WTC11 (cell line): ENCODE measurements around the gene TCEAL5. TPM values are rescaled to one million over a fixed set of nuclear protein-coding genes. Genes with fewer than 3 reads are reported as not detected.

Experiments used
- ATAC-seq: fragments of 200-7000 bp; cut with Tn5 transposase; 2 replicates; pipeline ENCODE4 v1.10.0; 2021; ENCODE audit warnings: mild to moderate bottlenecking, moderate library complexity
- CTCF ChIA-PET: fragments of 300-600 bp; sonication (Branson Sonifier 250); formaldehyde crosslinking; loops from one replicate; lab custom pipeline; 2021; ENCODE audit warnings: antibody characterized with exemption; lab: Charles Lee
- POLR2A ChIA-PET: fragments of 350-600 bp; sonication (Branson Sonifier 250); formaldehyde crosslinking; loops from one replicate; lab custom pipeline; 2021; ENCODE audit warnings: antibody characterized with exemption; lab: Charles Lee
- DNase-seq: peaks from one replicate; pipeline ENCODE4 v3.0.0; 2021; ENCODE audit warnings: low spot score
- H3K27ac Mint-ChIP-seq: 2 replicates; pipeline ENCODE4 v1.8.0; 2021; ENCODE audit warnings: mixed read lengths
- H3K27me3 Mint-ChIP-seq: 2 replicates; pipeline ENCODE4 v1.8.0; 2021; ENCODE audit warnings: low read depth, mild to moderate bottlenecking, moderate library complexity, mixed read lengths
- H3K36me3 Mint-ChIP-seq: 2 replicates; pipeline ENCODE4 v1.8.0; 2021; ENCODE audit warnings: mixed read lengths
- H3K4me1 Mint-ChIP-seq: 2 replicates; pipeline ENCODE4 v1.8.0; 2022; ENCODE audit warnings: mixed read lengths
- H3K4me3 Mint-ChIP-seq: 2 replicates; pipeline ENCODE4 v1.8.0; 2021; ENCODE audit warnings: mild to moderate bottlenecking, moderate library complexity, mixed read lengths
- H3K9me3 Mint-ChIP-seq: 2 replicates; pipeline ENCODE4 v1.8.0; 2021; ENCODE audit warnings: mixed read lengths
- ELF4 ChIP-seq: sonication (generic); formaldehyde crosslinking; IDR thresholded peaks from 2 replicates; pipeline ENCODE4 v1.8.1; 2022; ENCODE audit warnings: low read depth, mild to moderate bottlenecking, moderate library complexity, missing genetic modification reagents
- EMX1 ChIP-seq: fragments of 250-450 bp; sonication (Bioruptor Pico); IDR thresholded peaks from 2 replicates; pipeline ENCODE4 v1.8.0; 2021; ENCODE audit warnings: mild to moderate bottlenecking
- FOXP1 ChIP-seq: sonication (generic); formaldehyde crosslinking; IDR thresholded peaks from 2 replicates; pipeline ENCODE4 v1.8.0; 2022; ENCODE audit warnings: missing genetic modification reagents, mild to moderate bottlenecking, moderate library complexity, borderline replicate concordance
- GRHL2 ChIP-seq: fragments of 250-450 bp; sonication (Bioruptor Pico); IDR thresholded peaks from 2 replicates; pipeline ENCODE4 v1.8.0; 2022; ENCODE audit warnings: mild to moderate bottlenecking, moderate library complexity; ENCODE audit not compliant: insufficient replicate concordance, severe bottlenecking
- HMGA2 ChIP-seq: fragments of 250-450 bp; sonication (Bioruptor Pico); IDR thresholded peaks from 2 replicates; pipeline ENCODE4 v1.4.0; 2021; ENCODE audit warnings: mild to moderate bottlenecking, moderate library complexity
- KAT7 ChIP-seq: sonication (generic); formaldehyde crosslinking; IDR thresholded peaks from 2 replicates; pipeline ENCODE4 v1.8.1; 2023; ENCODE audit warnings: missing genetic modification reagents, mild to moderate bottlenecking, borderline replicate concordance
- MXD4 ChIP-seq: fragments of 250-450 bp; sonication (Bioruptor Pico); IDR thresholded peaks from 2 replicates; pipeline ENCODE4 v1.8.0; 2021; ENCODE audit warnings: mild to moderate bottlenecking, moderate library complexity, borderline replicate concordance
- NFATC4 ChIP-seq: fragments of 250-450 bp; sonication (Bioruptor Pico); IDR thresholded peaks from 2 replicates; pipeline ENCODE4 v1.9.0; 2021; ENCODE audit warnings: mild to moderate bottlenecking
- NFYB ChIP-seq: sonication (generic); formaldehyde crosslinking; conservative IDR thresholded peaks from 2 replicates; pipeline ENCODE4 v1.8.0; 2022; ENCODE audit warnings: low read depth, missing genetic modification reagents
- TCF7 ChIP-seq: sonication (generic); formaldehyde crosslinking; IDR thresholded peaks from 2 replicates; pipeline ENCODE4 v1.8.0; 2022; ENCODE audit warnings: mild to moderate bottlenecking, low read depth, missing genetic modification reagents, moderate library complexity
- TEAD1 ChIP-seq: sonication (generic); formaldehyde crosslinking; IDR thresholded peaks from 2 replicates; pipeline ENCODE4 v1.8.0; 2022; ENCODE audit warnings: mild to moderate bottlenecking, missing genetic modification reagents
- TEAD4 ChIP-seq: sonication (generic); formaldehyde crosslinking; IDR thresholded peaks from 2 replicates; pipeline ENCODE4 v1.8.0; 2022; ENCODE audit warnings: mild to moderate bottlenecking, missing genetic modification reagents
- ZNF263 ChIP-seq: sonication (generic); formaldehyde crosslinking; IDR thresholded peaks from 2 replicates; pipeline ENCODE4 v1.8.1; 2022; ENCODE audit warnings: low read depth, mild to moderate bottlenecking, moderate library complexity, missing genetic modification reagents
- total RNA-seq: library from RNA; stranded (reverse); gene quantifications from 3 replicates; pipeline ENCODE4 v1.2.3, GENCODE V29; 2021
- TF ChIP-seq, protein P1 (sequence below): sonication (generic); formaldehyde crosslinking; IDR thresholded peaks from 2 replicates; pipeline ENCODE4 v1.8.1; 2023; ENCODE audit warnings: mild to moderate bottlenecking, missing genetic modification reagents, borderline replicate concordance
- TF ChIP-seq, protein P2 (sequence below): sonication (generic); formaldehyde crosslinking; conservative IDR thresholded peaks from 2 replicates; pipeline ENCODE4 v1.8.1; 2023; ENCODE audit warnings: mild to moderate bottlenecking, low read depth, missing genetic modification reagents, moderate library complexity
- TF ChIP-seq, protein P3 (sequence below): fragments of 250-450 bp; sonication (Bioruptor Pico); conservative IDR thresholded peaks from 2 replicates; pipeline ENCODE4 v1.9.0; 2021; ENCODE audit warnings: mild to moderate bottlenecking
- TF ChIP-seq, protein P4 (sequence below): sonication (generic); formaldehyde crosslinking; IDR thresholded peaks from 2 replicates; pipeline ENCODE4 v1.8.0; 2023; ENCODE audit warnings: mild to moderate bottlenecking, missing genetic modification reagents
- TF ChIP-seq, protein P5 (sequence below): sonication (generic); formaldehyde crosslinking; conservative IDR thresholded peaks from 2 replicates; pipeline ENCODE4 v1.8.1; 2022; ENCODE audit warnings: mild to moderate bottlenecking, missing genetic modification reagents

The TCEAL5 gene
- total RNA-seq, 1 experiment from 2014 or later: 3.5 TPM

DNA sequence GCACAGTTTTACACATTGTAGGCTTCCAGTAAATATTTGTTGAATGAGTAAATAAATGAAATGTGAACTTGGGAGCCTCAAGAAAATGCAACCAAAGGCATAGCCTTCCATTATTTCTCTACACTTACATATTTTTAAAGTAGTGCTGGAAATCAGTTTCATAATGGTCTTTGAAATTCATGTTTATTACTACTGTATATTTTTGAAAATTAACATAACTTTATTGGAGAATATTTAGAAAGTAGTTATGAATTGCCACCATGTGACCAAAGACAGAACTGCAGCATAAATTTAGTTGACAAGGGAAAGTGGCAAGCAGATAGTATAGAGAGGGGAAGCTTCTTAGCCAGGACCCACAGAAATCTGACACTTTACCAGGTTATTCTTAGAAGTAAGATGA lies 28.0 kb downstream of the TCEAL5 start:
- POLR2A ChIA-PET: no interaction called here

DNA sequence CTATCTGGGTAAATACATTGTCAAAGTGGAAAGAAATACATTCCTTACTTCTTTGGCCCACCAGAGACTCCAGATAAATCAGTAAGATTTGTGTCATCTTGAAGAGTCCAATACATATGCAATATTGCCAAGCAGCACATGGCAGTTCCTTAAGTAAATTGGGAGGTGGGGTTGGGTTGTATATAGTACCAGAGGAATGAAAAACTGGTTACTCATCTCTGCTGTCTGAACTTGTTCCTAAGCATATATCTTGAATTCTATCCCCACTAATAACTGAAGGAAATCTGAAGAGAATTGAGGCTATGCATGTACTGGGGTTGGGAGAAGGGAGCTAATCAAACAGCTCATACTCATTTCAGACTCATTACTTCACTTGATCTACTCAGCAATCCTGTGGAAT lies 36.4 kb downstream of the TCEAL5 start:
- H3K27me3 Mint-ChIP-seq: peaks cover 4% of the 10 kb centered on the region; the same call in 1 of the 2 replicates
- TF ChIP-seq EMX1 (CRISPR knock-in tag): no peak
- TF ChIP-seq, protein P1, sequence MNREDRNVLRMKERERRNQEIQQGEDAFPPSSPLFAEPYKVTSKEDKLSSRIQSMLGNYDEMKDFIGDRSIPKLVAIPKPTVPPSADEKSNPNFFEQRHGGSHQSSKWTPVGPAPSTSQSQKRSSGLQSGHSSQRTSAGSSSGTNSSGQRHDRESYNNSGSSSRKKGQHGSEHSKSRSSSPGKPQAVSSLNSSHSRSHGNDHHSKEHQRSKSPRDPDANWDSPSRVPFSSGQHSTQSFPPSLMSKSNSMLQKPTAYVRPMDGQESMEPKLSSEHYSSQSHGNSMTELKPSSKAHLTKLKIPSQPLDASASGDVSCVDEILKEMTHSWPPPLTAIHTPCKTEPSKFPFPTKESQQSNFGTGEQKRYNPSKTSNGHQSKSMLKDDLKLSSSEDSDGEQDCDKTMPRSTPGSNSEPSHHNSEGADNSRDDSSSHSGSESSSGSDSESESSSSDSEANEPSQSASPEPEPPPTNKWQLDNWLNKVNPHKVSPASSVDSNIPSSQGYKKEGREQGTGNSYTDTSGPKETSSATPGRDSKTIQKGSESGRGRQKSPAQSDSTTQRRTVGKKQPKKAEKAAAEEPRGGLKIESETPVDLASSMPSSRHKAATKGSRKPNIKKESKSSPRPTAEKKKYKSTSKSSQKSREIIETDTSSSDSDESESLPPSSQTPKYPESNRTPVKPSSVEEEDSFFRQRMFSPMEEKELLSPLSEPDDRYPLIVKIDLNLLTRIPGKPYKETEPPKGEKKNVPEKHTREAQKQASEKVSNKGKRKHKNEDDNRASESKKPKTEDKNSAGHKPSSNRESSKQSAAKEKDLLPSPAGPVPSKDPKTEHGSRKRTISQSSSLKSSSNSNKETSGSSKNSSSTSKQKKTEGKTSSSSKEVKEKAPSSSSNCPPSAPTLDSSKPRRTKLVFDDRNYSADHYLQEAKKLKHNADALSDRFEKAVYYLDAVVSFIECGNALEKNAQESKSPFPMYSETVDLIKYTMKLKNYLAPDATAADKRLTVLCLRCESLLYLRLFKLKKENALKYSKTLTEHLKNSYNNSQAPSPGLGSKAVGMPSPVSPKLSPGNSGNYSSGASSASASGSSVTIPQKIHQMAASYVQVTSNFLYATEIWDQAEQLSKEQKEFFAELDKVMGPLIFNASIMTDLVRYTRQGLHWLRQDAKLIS (CRISPR knock-in tag): no peak
- no peak for TF ChIP-seq ZNF263 (CRISPR knock-in tag)
- TF ChIP-seq, protein P2, sequence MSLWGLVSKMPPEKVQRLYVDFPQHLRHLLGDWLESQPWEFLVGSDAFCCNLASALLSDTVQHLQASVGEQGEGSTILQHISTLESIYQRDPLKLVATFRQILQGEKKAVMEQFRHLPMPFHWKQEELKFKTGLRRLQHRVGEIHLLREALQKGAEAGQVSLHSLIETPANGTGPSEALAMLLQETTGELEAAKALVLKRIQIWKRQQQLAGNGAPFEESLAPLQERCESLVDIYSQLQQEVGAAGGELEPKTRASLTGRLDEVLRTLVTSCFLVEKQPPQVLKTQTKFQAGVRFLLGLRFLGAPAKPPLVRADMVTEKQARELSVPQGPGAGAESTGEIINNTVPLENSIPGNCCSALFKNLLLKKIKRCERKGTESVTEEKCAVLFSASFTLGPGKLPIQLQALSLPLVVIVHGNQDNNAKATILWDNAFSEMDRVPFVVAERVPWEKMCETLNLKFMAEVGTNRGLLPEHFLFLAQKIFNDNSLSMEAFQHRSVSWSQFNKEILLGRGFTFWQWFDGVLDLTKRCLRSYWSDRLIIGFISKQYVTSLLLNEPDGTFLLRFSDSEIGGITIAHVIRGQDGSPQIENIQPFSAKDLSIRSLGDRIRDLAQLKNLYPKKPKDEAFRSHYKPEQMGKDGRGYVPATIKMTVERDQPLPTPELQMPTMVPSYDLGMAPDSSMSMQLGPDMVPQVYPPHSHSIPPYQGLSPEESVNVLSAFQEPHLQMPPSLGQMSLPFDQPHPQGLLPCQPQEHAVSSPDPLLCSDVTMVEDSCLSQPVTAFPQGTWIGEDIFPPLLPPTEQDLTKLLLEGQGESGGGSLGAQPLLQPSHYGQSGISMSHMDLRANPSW: no peak
- TF ChIP-seq MXD4 (CRISPR knock-in tag): no peak
- TF ChIP-seq NFYB: no peak
- TF ChIP-seq FOXP1 (CRISPR knock-in tag): no peak
- no peak for TF ChIP-seq KAT7 (CRISPR knock-in tag)
- no peak for TF ChIP-seq GRHL2 (CRISPR knock-in tag)
- no peak for TF ChIP-seq NFATC4 (CRISPR knock-in tag)
- no peak for TF ChIP-seq TCF7 (CRISPR knock-in tag)
- TF ChIP-seq, all 79 proteins: peak for 0
- H3K27ac Mint-ChIP-seq: no peak overlapping the region

More for the DNA sequence above, 28.0 kb downstream of the TCEAL5 start:
- Mint-ChIP-seq H3K27me3 (no peaks in the 10 kb centered on the region; the same call in 1 of the 2 replicates), H3K4me3 (no peak overlapping the region), H3K27ac (no peak overlapping the region)
- ATAC-seq (no peak), DNase-seq (no peak)
- CTCF ChIA-PET: interaction anchor here (0.7 to 1.0 kb wide), 2 partner anchors 37 to 215 kb away, joined by 3 read pairs; no protein-coding TSS in a partner anchor
- no peak for TF ChIP-seq NFATC4 (CRISPR knock-in tag)
- TF ChIP-seq, protein P3, sequence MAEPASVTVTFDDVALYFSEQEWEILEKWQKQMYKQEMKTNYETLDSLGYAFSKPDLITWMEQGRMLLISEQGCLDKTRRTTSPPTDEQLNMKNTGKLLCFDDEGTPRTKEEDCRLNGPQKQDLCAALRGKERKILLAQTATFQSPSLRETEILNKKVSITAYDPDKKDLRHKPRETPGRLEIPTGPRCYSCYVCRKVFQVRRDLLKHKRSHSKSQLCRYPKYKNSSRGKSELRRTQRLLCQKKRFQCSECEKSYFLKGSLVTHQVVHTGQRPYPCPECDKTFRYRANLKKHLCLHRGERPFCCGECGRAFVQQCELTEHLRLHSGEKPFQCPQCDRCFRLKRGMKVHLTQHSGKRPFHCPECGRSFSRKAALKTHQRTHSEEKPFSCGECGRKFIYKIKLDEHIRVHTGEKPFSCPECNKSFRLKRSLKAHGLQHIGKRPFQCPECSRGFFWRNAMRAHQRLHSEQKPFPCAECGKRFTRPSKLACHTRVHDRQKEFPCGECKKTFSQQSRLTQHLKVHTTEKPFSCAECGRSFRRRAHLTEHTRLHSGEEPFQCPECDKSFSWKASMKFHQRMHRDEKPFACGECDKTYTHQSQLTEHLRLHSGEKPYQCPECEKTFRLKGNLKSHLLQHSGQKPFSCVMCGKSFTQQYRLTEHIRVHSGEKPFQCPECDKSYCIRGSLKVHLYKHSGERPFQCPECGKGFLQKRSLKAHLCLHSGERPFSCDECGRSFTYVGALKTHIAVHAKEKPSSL (CRISPR knock-in tag): no peak
- no peak for TF ChIP-seq HMGA2 (CRISPR knock-in tag)
- TF ChIP-seq TEAD1 (CRISPR knock-in tag): no peak
- no peak for TF ChIP-seq ELF4
- TF ChIP-seq TEAD4 (CRISPR knock-in tag): no peak
- no peak for TF ChIP-seq MXD4 (CRISPR knock-in tag)
- TF ChIP-seq, protein P4, sequence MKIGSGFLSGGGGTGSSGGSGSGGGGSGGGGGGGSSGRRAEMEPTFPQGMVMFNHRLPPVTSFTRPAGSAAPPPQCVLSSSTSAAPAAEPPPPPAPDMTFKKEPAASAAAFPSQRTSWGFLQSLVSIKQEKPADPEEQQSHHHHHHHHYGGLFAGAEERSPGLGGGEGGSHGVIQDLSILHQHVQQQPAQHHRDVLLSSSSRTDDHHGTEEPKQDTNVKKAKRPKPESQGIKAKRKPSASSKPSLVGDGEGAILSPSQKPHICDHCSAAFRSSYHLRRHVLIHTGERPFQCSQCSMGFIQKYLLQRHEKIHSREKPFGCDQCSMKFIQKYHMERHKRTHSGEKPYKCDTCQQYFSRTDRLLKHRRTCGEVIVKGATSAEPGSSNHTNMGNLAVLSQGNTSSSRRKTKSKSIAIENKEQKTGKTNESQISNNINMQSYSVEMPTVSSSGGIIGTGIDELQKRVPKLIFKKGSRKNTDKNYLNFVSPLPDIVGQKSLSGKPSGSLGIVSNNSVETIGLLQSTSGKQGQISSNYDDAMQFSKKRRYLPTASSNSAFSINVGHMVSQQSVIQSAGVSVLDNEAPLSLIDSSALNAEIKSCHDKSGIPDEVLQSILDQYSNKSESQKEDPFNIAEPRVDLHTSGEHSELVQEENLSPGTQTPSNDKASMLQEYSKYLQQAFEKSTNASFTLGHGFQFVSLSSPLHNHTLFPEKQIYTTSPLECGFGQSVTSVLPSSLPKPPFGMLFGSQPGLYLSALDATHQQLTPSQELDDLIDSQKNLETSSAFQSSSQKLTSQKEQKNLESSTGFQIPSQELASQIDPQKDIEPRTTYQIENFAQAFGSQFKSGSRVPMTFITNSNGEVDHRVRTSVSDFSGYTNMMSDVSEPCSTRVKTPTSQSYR (CRISPR knock-in tag): no peak
- TF ChIP-seq, protein P5, sequence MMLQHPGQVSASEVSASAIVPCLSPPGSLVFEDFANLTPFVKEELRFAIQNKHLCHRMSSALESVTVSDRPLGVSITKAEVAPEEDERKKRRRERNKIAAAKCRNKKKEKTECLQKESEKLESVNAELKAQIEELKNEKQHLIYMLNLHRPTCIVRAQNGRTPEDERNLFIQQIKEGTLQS (CRISPR knock-in tag): no peak
- TF ChIP-seq, all 79 proteins: peak for 0
- H3K9me3 Mint-ChIP-seq: no peaks in the 10 kb centered on the region
- peaks cover 18% of the 10 kb centered on the region for H3K4me1 Mint-ChIP-seq
- H3K36me3 Mint-ChIP-seq: peaks cover 5% of the 10 kb centered on the region

More for the DNA sequence above, 36.4 kb downstream of the TCEAL5 start:
- Mint-ChIP-seq H3K4me1 (peaks cover 17% of the 10 kb centered on the region), H3K4me3 (no peak overlapping the region), H3K9me3 (no peaks in the 10 kb centered on the region), H3K36me3 (no peaks in the 10 kb centered on the region)
- CTCF ChIA-PET: no interaction called here
- ATAC-seq: no peak
- POLR2A ChIA-PET: no interaction called here
- DNase-seq: no peak
